Suprapubic skin (tissue), 3 donors: Measurements from ENCODE around the gene PROX1.

Source experiments
- CTCF ChIP-seq, 2 donors: fragments of 200-600 bp in 1 of 2; fragments of 450-650 bp in 1 of 2; sonication (generic) in 1 of 2; IDR thresholded peaks; one replicate each; pipeline ENCODE4 v1.5.1; 2016 to 2019; ENCODE audit warnings: antibody characterized with exemption in 2 of 2, mild to moderate bottlenecking in 1 of 2, moderate library complexity in 1 of 2
- POLR2A ChIP-seq, 2 donors: fragments of 450-650 bp; IDR thresholded peaks; one replicate each; pipeline ENCODE4 v1.6.1; 2017; ENCODE audit warnings: antibody characterized with exemption in 2 of 2, mild to moderate bottlenecking in 2 of 2, moderate library complexity in 2 of 2

- TF ChIP-seq POLR2A (IDR thresholded peaks at IDR 0.05) (no peak), CTCF (IDR thresholded peaks at IDR 0.05) (no peak)
Observed at GRCh38 chr1:214009423-214010196, 21.8 kb downstream of the PROX1 start.
